Cerebellar nuclear complex (tissue), 1 donor: ENCODE results near the gene LAMA3.

Experiments
- DNase-seq, 2 experiments: peaks; one replicate each; lab custom pipeline; 2025; lab: John Stamatoyannopoulos, UW

Gene LAMA3

GRCh38 chr18:23851470-23852002 is 162.3 kb downstream of the LAMA3 start:
- no peak for DNase-seq

- DNase-seq: no peak
Observed at GRCh38 chr18:23852236-23853045, 163.2 kb downstream of the LAMA3 start.

- DNase-seq: no peak
Observed at GRCh38 chr18:23853448-23854195, 164.4 kb downstream of the LAMA3 start.

GRCh38 chr18:23855721-23856120 is 166.5 kb downstream of the LAMA3 start:
- DNase-seq: no peak

- no peak for DNase-seq
Observed at GRCh38 chr18:23856466-23857163, 167.4 kb downstream of the LAMA3 start.

- DNase-seq: no peak
Observed at GRCh38 chr18:23857164-23857552, 167.9 kb downstream of the LAMA3 start.

GRCh38 chr18:23857756-23858155 is 168.5 kb downstream of the LAMA3 start:
- DNase-seq: no peak

GRCh38 chr18:23859466-23860336 is 170.4 kb downstream of the LAMA3 start:
- DNase-seq: no peak

GRCh38 chr18:23861326-23861725 is 172.1 kb downstream of the LAMA3 start:
- no peak for DNase-seq

GRCh38 chr18:23861805-23862470 is 172.7 kb downstream of the LAMA3 start:
- DNase-seq: no peak

- DNase-seq: no peak
Observed at GRCh38 chr18:23864624-23865023, 175.4 kb downstream of the LAMA3 start.

- DNase-seq: no peak
Observed at GRCh38 chr18:23867006-23867405, 177.8 kb downstream of the LAMA3 start.

- DNase-seq: no peak
Observed at GRCh38 chr18:23868136-23868785, 179.0 kb downstream of the LAMA3 start.

GRCh38 chr18:23870676-23871380 is 181.6 kb downstream of the LAMA3 start:
- no peak for DNase-seq

GRCh38 chr18:23871410-23871809 is 182.2 kb downstream of the LAMA3 start:
- DNase-seq: no peak

- no peak for DNase-seq
Observed at GRCh38 chr18:23872701-23873550, 183.7 kb downstream of the LAMA3 start.

GRCh38 chr18:23875966-23876895 is 187.0 kb downstream of the LAMA3 start:
- DNase-seq: no peak

GRCh38 chr18:23876921-23877320 is 187.7 kb downstream of the LAMA3 start:
- DNase-seq: no peak
